ENCODE measurements around the gene ZNF541.

The ZNF541 gene

GRCh38 chr19:47540748-47541147 is 32.2 kb downstream of the ZNF541 start:
- no peak for DNase-seq

GRCh38 chr19:47539747-47540311 is 33.1 kb downstream of the ZNF541 start:
- peak; percentile 41 for DNase-seq

- DNase-seq = no peak
Observed at GRCh38 chr19:47538812-47539211, 34.1 kb downstream of the ZNF541 start.

- no peak for DNase-seq
Observed at GRCh38 chr19:47537493-47537892, 35.5 kb downstream of the ZNF541 start.

GRCh38 chr19:47534628-47535027 is 38.3 kb downstream of the ZNF541 start:
- DNase-seq = no peak

GRCh38 chr19:47531640-47532387 is 41.1 kb downstream of the ZNF541 start:
- no peak for DNase-seq

GRCh38 chr19:47529018-47529742 is 43.8 kb downstream of the ZNF541 start:
- DNase-seq = no peak

- DNase-seq = no peak
Observed at GRCh38 chr19:47526798-47527197, 46.1 kb downstream of the ZNF541 start.

- no peak for DNase-seq
Observed at GRCh38 chr19:47523473-47523872, 49.5 kb downstream of the ZNF541 start.
